ENCODE data around the gene CCER1. TPM values are rescaled to one million over a fixed set of nuclear protein-coding genes. Genes with fewer than 3 reads are reported as not detected.

The CCER1 gene
- total and polyA plus RNA-seq, 2 experiments from 2014 or later: not detected

DNA sequence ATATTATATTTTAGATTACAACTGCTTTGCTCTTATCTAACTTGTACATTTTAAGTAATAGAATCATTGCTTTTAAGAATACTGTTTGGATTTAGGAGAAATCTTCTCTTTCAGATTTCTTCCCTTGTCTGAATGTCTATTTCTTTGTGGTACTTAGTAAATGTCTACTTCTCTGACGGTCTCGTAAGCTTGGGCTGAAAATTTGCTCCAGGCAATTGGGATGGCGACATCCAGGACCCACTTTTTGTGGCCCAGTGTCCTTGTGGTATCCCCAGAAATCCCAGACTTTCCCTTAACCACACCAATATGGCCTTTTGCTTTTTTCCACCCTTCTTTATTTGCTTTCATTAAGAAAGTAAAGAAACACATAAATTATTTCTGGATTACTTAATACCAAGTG is 24.0 kb upstream of the CCER1 start:
- Histone ChIP-seq H3K9me2 (ENCODE audit: insufficient read depth) (no peaks in the 10 kb centered on the region), H3K27ac (ENCODE audit: low read depth) (no peak overlapping the region), H3K27me3 (ENCODE audit: insufficient read depth) (peaks cover 45% of the 10 kb centered on the region), H3K36me3 (ENCODE audit: insufficient read depth) (no peaks in the 10 kb centered on the region), H3F3A (replicated peaks; ENCODE audit: low read depth) (no peaks in the 10 kb centered on the region), H3K4me3 (no peak overlapping the region), H3K79me2 (replicated peaks; ENCODE audit: insufficient read depth) (no peaks in the 10 kb centered on the region), H4K20me1 (replicated peaks; ENCODE audit: insufficient read depth) (peaks cover 8% of the 10 kb centered on the region), H3K4me1 (ENCODE audit: insufficient read depth) (peaks cover 12% of the 10 kb centered on the region), H2AFZ (no peak overlapping the region), H3K4me2 (no peak overlapping the region)
- no peak for TF ChIP-seq EZH2 (IDR thresholded peaks at IDR 0.05; ENCODE audit: low read depth, unreplicated experiment)
- H3K27me3 Mint-ChIP-seq (ENCODE audit: insufficient read depth, low read depth, poor library complexity): peaks cover 25% of the 10 kb centered on the region
- no peak overlapping the region for H3K4me3 Mint-ChIP-seq
- ATAC-seq (no peak), DNase-seq (ENCODE audit: low spot score) (no peak)
- H3K27ac Mint-ChIP-seq: no peak overlapping the region
- no peaks in the 10 kb centered on the region for H3K36me3 Mint-ChIP-seq (ENCODE audit: low read depth)
- H3K9me3 Mint-ChIP-seq: no peaks in the 10 kb centered on the region
- peaks cover 17% of the 10 kb centered on the region for H3K4me1 Mint-ChIP-seq

DNA sequence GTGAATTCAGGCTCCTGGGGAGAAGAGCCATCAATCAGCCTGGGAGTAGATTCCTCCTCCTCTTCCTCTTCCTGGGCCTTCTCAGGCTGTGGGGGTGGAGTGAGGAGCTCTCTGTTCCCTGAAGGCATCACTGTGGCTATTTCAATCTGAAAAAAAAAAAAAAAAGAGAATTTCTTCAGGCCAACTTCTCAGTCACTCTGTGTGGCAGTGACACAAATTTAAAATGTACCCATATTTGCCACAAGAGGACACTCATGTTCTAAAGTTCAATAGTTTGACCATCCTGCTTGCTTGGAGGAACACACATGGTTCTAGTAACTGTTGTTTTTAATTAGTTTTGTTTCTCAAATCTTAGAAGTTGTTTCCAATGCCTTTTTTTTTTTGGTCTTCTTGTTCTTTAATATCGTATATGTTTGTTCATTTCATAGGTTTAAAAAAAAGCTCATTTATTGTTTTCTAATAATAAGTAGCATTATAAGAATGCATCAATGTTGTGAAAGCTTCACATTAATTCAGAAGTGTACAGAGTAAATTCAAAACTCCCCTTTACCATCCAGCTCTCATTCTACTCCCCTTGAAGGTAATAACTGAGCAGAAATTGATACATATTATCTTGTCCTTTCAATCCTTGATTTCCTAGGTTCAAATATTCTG is 23.3 kb upstream of the CCER1 start:
- peaks cover 16% of the 10 kb centered on the region for H3K4me1 Mint-ChIP-seq
- DNase-seq (ENCODE audit: low spot score): peak; percentile 55
- TF ChIP-seq EZH2 (IDR thresholded peaks at IDR 0.05; ENCODE audit: low read depth, unreplicated experiment) (no peak), NANOG (IDR thresholded peaks at IDR 0.05; ENCODE audit: borderline replicate concordance) (0 out of 2 replicates have a peak, but pooled peaks have one; percentile 14), POLR2AphosphoS5 (IDR thresholded peaks at IDR 0.05; ENCODE audit: low read depth) (no peak), CREB1 (CRISPR knock-in tag; IDR thresholded peaks at IDR 0.05; ENCODE audit: low read depth) (no peak), JUNB (IDR thresholded peaks at IDR 0.05; ENCODE audit: unreplicated experiment) (no peak), ZNF331 (CRISPR knock-in tag; IDR thresholded peaks at IDR 0.05; ENCODE audit: low read depth) (no peak), ZNF114 (CRISPR knock-in tag; IDR thresholded peaks at IDR 0.05) (no peak), STAT1 (IDR thresholded peaks at IDR 0.05; ENCODE audit: unreplicated experiment) (no peak)
- TF ChIP-seq, protein P1, sequence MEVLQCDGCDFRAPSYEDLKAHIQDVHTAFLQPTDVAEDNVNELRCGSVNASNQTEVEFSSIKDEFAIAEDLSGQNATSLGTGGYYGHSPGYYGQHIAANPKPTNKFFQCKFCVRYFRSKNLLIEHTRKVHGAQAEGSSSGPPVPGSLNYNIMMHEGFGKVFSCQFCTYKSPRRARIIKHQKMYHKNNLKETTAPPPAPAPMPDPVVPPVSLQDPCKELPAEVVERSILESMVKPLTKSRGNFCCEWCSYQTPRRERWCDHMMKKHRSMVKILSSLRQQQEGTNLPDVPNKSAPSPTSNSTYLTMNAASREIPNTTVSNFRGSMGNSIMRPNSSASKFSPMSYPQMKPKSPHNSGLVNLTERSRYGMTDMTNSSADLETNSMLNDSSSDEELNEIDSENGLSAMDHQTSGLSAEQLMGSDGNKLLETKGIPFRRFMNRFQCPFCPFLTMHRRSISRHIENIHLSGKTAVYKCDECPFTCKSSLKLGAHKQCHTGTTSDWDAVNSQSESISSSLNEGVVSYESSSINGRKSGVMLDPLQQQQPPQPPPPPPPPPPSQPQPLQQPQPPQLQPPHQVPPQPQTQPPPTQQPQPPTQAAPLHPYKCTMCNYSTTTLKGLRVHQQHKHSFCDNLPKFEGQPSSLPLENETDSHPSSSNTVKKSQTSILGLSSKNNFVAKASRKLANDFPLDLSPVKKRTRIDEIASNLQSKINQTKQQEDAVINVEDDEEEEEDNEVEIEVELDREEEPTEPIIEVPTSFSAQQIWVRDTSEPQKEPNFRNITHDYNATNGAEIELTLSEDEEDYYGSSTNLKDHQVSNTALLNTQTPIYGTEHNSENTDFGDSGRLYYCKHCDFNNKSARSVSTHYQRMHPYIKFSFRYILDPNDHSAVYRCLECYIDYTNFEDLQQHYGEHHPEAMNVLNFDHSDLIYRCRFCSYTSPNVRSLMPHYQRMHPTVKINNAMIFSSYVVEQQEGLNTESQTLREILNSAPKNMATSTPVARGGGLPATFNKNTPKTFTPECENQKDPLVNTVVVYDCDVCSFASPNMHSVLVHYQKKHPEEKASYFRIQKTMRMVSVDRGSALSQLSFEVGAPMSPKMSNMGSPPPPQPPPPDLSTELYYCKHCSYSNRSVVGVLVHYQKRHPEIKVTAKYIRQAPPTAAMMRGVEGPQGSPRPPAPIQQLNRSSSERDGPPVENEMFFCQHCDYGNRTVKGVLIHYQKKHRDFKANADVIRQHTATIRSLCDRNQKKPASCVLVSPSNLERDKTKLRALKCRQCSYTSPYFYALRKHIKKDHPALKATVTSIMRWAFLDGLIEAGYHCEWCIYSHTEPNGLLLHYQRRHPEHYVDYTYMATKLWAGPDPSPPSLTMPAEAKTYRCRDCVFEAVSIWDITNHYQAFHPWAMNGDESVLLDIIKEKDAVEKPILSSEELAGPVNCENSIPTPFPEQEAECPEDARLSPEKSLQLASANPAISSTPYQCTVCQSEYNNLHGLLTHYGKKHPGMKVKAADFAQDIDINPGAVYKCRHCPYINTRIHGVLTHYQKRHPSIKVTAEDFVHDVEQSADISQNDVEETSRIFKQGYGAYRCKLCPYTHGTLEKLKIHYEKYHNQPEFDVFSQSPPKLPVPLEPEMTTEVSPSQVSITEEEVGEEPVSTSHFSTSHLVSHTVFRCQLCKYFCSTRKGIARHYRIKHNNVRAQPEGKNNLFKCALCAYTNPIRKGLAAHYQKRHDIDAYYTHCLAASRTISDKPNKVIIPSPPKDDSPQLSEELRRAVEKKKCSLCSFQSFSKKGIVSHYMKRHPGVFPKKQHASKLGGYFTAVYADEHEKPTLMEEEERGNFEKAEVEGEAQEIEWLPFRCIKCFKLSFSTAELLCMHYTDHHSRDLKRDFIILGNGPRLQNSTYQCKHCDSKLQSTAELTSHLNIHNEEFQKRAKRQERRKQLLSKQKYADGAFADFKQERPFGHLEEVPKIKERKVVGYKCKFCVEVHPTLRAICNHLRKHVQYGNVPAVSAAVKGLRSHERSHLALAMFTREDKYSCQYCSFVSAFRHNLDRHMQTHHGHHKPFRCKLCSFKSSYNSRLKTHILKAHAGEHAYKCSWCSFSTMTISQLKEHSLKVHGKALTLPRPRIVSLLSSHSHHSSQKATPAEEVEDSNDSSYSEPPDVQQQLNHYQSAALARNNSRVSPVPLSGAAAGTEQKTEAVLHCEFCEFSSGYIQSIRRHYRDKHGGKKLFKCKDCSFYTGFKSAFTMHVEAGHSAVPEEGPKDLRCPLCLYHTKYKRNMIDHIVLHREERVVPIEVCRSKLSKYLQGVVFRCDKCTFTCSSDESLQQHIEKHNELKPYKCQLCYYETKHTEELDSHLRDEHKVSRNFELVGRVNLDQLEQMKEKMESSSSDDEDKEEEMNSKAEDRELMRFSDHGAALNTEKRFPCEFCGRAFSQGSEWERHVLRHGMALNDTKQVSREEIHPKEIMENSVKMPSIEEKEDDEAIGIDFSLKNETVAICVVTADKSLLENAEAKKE (CRISPR knock-in tag; IDR thresholded peaks at IDR 0.05): no peak
- TF ChIP-seq, protein P2, sequence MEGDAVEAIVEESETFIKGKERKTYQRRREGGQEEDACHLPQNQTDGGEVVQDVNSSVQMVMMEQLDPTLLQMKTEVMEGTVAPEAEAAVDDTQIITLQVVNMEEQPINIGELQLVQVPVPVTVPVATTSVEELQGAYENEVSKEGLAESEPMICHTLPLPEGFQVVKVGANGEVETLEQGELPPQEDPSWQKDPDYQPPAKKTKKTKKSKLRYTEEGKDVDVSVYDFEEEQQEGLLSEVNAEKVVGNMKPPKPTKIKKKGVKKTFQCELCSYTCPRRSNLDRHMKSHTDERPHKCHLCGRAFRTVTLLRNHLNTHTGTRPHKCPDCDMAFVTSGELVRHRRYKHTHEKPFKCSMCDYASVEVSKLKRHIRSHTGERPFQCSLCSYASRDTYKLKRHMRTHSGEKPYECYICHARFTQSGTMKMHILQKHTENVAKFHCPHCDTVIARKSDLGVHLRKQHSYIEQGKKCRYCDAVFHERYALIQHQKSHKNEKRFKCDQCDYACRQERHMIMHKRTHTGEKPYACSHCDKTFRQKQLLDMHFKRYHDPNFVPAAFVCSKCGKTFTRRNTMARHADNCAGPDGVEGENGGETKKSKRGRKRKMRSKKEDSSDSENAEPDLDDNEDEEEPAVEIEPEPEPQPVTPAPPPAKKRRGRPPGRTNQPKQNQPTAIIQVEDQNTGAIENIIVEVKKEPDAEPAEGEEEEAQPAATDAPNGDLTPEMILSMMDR (conservative IDR thresholded peaks at IDR 0.05; ENCODE audit: low read depth in 2 of 2): peak; percentile 71 to 73

More for the DNA sequence above, 23.3 kb upstream of the CCER1 start:
- Histone ChIP-seq H3K36me3 (ENCODE audit: insufficient read depth) (no peaks in the 10 kb centered on the region), H3K4me3 (no peak overlapping the region), H3K4me1 (ENCODE audit: insufficient read depth) (peaks cover 6% of the 10 kb centered on the region), H2AFZ (no peak overlapping the region), H3F3A (replicated peaks; ENCODE audit: low read depth) (no peaks in the 10 kb centered on the region), H3K27ac (ENCODE audit: low read depth) (no peak overlapping the region), H3K27me3 (ENCODE audit: insufficient read depth) (peaks cover 38% of the 10 kb centered on the region), H3K9me2 (ENCODE audit: insufficient read depth) (no peaks in the 10 kb centered on the region), H3K79me2 (replicated peaks; ENCODE audit: insufficient read depth) (no peaks in the 10 kb centered on the region), H3K4me2 (no peak overlapping the region), H4K20me1 (replicated peaks; ENCODE audit: insufficient read depth) (peaks cover 4% of the 10 kb centered on the region; the same call in 1 of the 2 replicates)
- ATAC-seq: peak; percentile 70
- H3K27me3 Mint-ChIP-seq (ENCODE audit: insufficient read depth, low read depth, poor library complexity): peaks cover 17% of the 10 kb centered on the region
- no peaks in the 10 kb centered on the region for H3K9me3 Mint-ChIP-seq
- H3K36me3 Mint-ChIP-seq (ENCODE audit: low read depth): no peaks in the 10 kb centered on the region
- H3K27ac Mint-ChIP-seq: no peak overlapping the region
- H3K4me3 Mint-ChIP-seq: no peak overlapping the region
